ENCODE measurements around the gene ADCK1.
"Not testable (repeated sequence)": the region's sequence is repeated elsewhere in the genome, so short reads cannot be mapped to it uniquely, and the experiment has no call there.

ADCK1 gene

GRCh38 chr14:77812028-77812427 is 12.1 kb downstream of the ADCK1 start:
- no peak for DNase-seq

- DNase-seq, result not testable (repeated sequence)
Observed at GRCh38 chr14:77812682-77813081, 12.8 kb downstream of the ADCK1 start.

- DNase-seq, result no peak
Observed at GRCh38 chr14:77822307-77822706, 22.4 kb downstream of the ADCK1 start.

- DNase-seq, result no peak
Observed at GRCh38 chr14:77822741-77823140, 22.8 kb downstream of the ADCK1 start.

- DNase-seq, result no peak
Observed at GRCh38 chr14:77823378-77823777, 23.5 kb downstream of the ADCK1 start.

GRCh38 chr14:77825895-77826519 is 26.1 kb downstream of the ADCK1 start:
- DNase-seq, result no peak

- no peak for DNase-seq
Observed at GRCh38 chr14:77830692-77831091, 30.8 kb downstream of the ADCK1 start.

- no peak for DNase-seq
Observed at GRCh38 chr14:77832297-77832696, 32.4 kb downstream of the ADCK1 start.

GRCh38 chr14:77837926-77838325 is 38.0 kb downstream of the ADCK1 start:
- no peak for DNase-seq

- no peak for DNase-seq
Observed at GRCh38 chr14:77838831-77839511, 39.1 kb downstream of the ADCK1 start.

- DNase-seq, result no peak
Observed at GRCh38 chr14:77843195-77843594, 43.3 kb downstream of the ADCK1 start.

- DNase-seq, result no peak
Observed at GRCh38 chr14:77843651-77844050, 43.7 kb downstream of the ADCK1 start.

- no peak for DNase-seq
Observed at GRCh38 chr14:77844802-77845201, 44.9 kb downstream of the ADCK1 start.

- DNase-seq, result no peak
Observed at GRCh38 chr14:77848031-77848430, 48.1 kb downstream of the ADCK1 start.

- DNase-seq, result no peak
Observed at GRCh38 chr14:77849711-77850110, 49.8 kb downstream of the ADCK1 start.

GRCh38 chr14:77853919-77854318 is 54.0 kb downstream of the ADCK1 start:
- DNase-seq, result no peak

- DNase-seq, result no peak
Observed at GRCh38 chr14:77856941-77857340, 57.0 kb downstream of the ADCK1 start.

GRCh38 chr14:77859934-77860570 is 60.1 kb downstream of the ADCK1 start:
- DNase-seq, result no peak

- DNase-seq, result no peak
Observed at GRCh38 chr14:77861201-77861600, 61.3 kb downstream of the ADCK1 start.

GRCh38 chr14:77862154-77862786 is 62.4 kb downstream of the ADCK1 start:
- peak; percentile 62 for DNase-seq

GRCh38 chr14:77864085-77864484 is 64.2 kb downstream of the ADCK1 start:
- no peak for DNase-seq

GRCh38 chr14:77864580-77864979 is 64.7 kb downstream of the ADCK1 start:
- no peak for DNase-seq

GRCh38 chr14:77865455-77865854 is 65.5 kb downstream of the ADCK1 start:
- DNase-seq, result no peak

- DNase-seq, result no peak
Observed at GRCh38 chr14:77866932-77867331, 67.0 kb downstream of the ADCK1 start.
